Measurements from ENCODE around the gene OLIG2.

Gene OLIG2

GRCh38 chr21:33019885-33020557, 5.7 kb upstream of the OLIG2 start:
- DNase-seq (ENCODE audit: low read depth, low spot score) = no peak

GRCh38 chr21:33020558-33021100, 5.1 kb upstream of the OLIG2 start:
- DNase-seq (ENCODE audit: low read depth, low spot score) = no peak

- DNase-seq (ENCODE audit: low read depth, low spot score) = no peak
Observed at GRCh38 chr21:33021150-33021549, 4.6 kb upstream of the OLIG2 start.

- no peak for DNase-seq (ENCODE audit: low read depth, low spot score)
Observed at GRCh38 chr21:33021667-33022066, 4.1 kb upstream of the OLIG2 start.

GRCh38 chr21:33022489-33022827, 3.3 kb upstream of the OLIG2 start:
- no peak for DNase-seq (ENCODE audit: low read depth, low spot score)

GRCh38 chr21:33022828-33023573, 2.7 kb upstream of the OLIG2 start:
- DNase-seq (ENCODE audit: low read depth, low spot score) = no peak

GRCh38 chr21:33023574-33024200, 2.0 kb upstream of the OLIG2 start:
- DNase-seq (ENCODE audit: low read depth, low spot score) = no peak

GRCh38 chr21:33024201-33025103, 1.3 kb upstream of the OLIG2 start:
- DNase-seq (ENCODE audit: low read depth, low spot score) = no peak

- DNase-seq (ENCODE audit: low read depth, low spot score) = no peak
Observed at GRCh38 chr21:33025106-33025488, 638 bp upstream of the OLIG2 start.

- no peak for DNase-seq (ENCODE audit: low read depth, low spot score)
Observed at GRCh38 chr21:33026443-33026858, 716 bp downstream of the OLIG2 start.

GRCh38 chr21:33026878-33027400, 1.2 kb downstream of the OLIG2 start:
- DNase-seq (ENCODE audit: low read depth, low spot score) = no peak

- no peak for DNase-seq (ENCODE audit: low read depth, low spot score)
Observed at GRCh38 chr21:33027401-33028286, 1.9 kb downstream of the OLIG2 start.

- no peak for DNase-seq (ENCODE audit: low read depth, low spot score)
Observed at GRCh38 chr21:33028287-33028670, 2.5 kb downstream of the OLIG2 start.

GRCh38 chr21:33028773-33029384, 3.1 kb downstream of the OLIG2 start:
- no peak for DNase-seq (ENCODE audit: low read depth, low spot score)

- no peak for DNase-seq (ENCODE audit: low read depth, low spot score)
Observed at GRCh38 chr21:33029385-33029921, 3.7 kb downstream of the OLIG2 start.

- DNase-seq (ENCODE audit: low read depth, low spot score) = no peak
Observed at GRCh38 chr21:33029975-33030461, 4.3 kb downstream of the OLIG2 start.

- no peak for DNase-seq (ENCODE audit: low read depth, low spot score)
Observed at GRCh38 chr21:33030633-33031032, 4.9 kb downstream of the OLIG2 start.

GRCh38 chr21:33031152-33031911, 5.6 kb downstream of the OLIG2 start:
- no peak for DNase-seq (ENCODE audit: low read depth, low spot score)
